ENCODE results near the gene DUSP15.
"Not testable (repeated sequence)": the region's sequence is repeated elsewhere in the genome, so short reads cannot be mapped to it uniquely, and the experiment has no call there.

Gene DUSP15

GRCh38 chr20:31869942-31870725 lies at the start of gene DUSP15, which contains the start of gene TTLL9:
DUSP15 (minus strand) TSS chr20:31870527; CDS start chr20:31870337, 190 bp downstream.
TTLL9 (plus strand) TSS chr20:31870634; CDS start chr20:31871127, 493 bp downstream.
- DNase-seq (ENCODE audit: low spot score), result no peak

GRCh38 chr20:31919410-31920155 lies 49.3 kb upstream of the DUSP15 start:
- DNase-seq (ENCODE audit: low spot score), result no peak

DNA sequence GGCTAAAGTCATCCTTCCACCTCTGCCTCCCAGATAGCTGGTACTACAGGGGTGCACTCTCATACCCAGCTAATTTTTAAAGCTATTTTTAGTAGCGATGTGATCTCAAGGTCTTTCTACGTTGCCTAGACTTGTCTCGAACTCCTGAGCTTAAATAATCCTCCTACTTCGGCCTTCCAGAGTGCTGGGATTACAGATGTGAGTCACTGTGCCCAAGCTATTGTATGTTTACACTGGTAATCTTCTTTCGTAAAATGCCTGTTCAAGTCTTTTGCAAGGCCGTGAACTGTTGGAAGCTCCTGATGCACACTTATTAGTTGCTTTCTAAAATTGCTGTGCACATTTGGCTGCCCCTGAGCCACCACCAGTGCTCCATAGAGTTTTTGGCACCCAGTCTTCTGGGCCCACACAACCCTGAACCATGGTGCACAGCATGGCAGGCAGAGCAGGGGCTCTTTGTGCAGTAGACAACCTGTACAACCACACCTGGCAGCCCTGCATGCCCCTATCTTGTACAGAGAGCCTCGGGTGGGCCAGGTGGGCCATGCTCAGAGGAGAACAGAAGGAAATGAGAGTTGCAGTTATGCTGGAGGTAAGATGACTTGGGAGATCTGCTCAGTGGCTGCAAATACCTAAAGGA lies 48.3 kb upstream of the DUSP15 start:
- DNase-seq (ENCODE audit: low spot score), result no peak

GRCh38 chr20:31917962-31918412 lies 47.7 kb upstream of the DUSP15 start:
- not testable (repeated sequence) for DNase-seq (ENCODE audit: low spot score)

- no peak for DNase-seq (ENCODE audit: low spot score)
Measured at GRCh38 chr20:31916708-31917107, 46.4 kb upstream of the DUSP15 start.

GRCh38 chr20:31915491-31916280 lies 45.4 kb upstream of the DUSP15 start:
- no peak for DNase-seq (ENCODE audit: low spot score)

- DNase-seq (ENCODE audit: low spot score), result no peak
Measured at GRCh38 chr20:31914170-31914569, 43.8 kb upstream of the DUSP15 start.

GRCh38 chr20:31913431-31914157 lies 43.3 kb upstream of the DUSP15 start:
- no peak for DNase-seq (ENCODE audit: low spot score)

DNA sequence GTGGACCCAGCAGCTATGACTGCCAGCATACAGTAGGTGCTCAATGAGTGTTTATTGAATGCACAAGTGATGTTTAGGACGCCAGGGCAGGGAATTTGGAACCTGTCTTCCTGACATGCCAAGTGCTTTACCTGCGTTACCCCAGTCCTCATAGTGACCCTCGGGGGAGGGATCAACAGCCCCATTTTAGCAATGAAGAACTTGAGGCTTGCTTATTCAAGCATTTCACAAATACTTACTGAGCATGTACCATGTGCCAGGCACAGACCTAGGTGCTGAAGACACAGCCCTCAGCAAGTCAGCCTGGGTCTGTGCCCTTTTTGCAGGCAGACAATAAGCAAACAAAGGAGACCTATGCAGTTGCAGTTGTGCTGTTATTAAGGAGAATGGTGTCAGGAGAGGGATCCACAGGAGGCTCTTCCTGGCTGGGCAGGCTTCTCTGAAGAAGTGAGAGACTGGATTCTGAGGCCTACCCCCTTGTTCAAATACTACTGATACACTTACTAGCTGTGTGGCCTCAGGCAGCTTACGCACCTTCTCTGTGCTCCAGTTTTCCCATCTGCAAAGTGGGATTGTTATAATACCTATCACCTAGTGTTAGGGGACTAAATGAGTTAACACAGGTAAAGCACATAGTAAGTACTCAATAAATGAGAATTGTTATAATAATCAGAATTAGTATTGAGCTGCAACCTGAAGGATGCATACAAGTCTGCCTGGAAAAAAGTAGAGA lies 39.9 kb upstream of the DUSP15 start:
- DNase-seq (ENCODE audit: low spot score), result no peak

GRCh38 chr20:31909253-31910070 lies 39.1 kb upstream of the DUSP15 start:
- DNase-seq (ENCODE audit: low spot score), result no peak

GRCh38 chr20:31908424-31908823 lies 38.1 kb upstream of the DUSP15 start:
- DNase-seq (ENCODE audit: low spot score), result no peak

- DNase-seq (ENCODE audit: low spot score), result no peak
Measured at GRCh38 chr20:31908016-31908415, 37.7 kb upstream of the DUSP15 start.

GRCh38 chr20:31907046-31907445 lies 36.7 kb upstream of the DUSP15 start:
- DNase-seq (ENCODE audit: low spot score), result no peak

- DNase-seq (ENCODE audit: low spot score), result no peak
Measured at GRCh38 chr20:31906001-31906400, 35.7 kb upstream of the DUSP15 start.

DNA sequence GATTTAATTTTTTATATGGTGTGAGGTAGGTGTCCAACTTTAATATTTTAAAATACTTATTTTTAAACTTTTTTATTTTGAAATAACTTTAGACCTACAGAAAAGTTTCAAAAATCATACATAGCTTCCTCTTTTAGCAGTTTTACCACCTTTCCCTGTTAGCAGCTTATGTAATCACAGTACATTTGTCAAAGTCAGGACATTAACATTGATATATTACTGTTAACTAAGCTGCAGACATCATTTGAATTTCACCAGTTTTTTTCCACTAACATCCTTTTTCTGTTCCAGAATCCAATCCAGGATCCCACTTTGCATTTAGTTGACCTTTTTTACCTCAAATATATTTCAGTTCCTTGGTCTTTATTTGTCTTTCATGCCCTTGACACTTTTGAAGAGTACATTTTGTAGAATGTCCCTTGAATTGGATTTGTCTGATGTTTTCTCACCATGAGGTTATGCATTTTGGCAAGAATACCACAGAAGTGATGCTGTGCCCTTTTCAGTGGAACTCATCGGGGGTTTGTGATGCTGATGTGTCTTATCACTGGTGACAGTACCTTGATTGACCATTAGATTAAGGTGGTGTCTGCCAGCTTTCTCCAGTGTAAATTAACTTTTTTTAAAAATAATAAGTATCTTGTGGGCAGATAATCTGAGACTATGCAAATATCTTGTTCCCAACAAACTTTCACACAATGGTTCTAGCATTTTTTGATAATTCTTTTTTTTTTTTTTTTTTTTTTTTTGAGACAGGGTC lies 33.5 kb upstream of the DUSP15 start:
- DNase-seq (ENCODE audit: low spot score), result no peak

GRCh38 chr20:31901615-31902014 lies 31.3 kb upstream of the DUSP15 start:
- no peak for DNase-seq (ENCODE audit: low spot score)

GRCh38 chr20:31897541-31897940 lies 27.2 kb upstream of the DUSP15 start:
- no peak for DNase-seq (ENCODE audit: low spot score)

- no peak for DNase-seq (ENCODE audit: low spot score)
Measured at GRCh38 chr20:31896049-31896448, 25.7 kb upstream of the DUSP15 start.
